ENCODE measurements around the gene LRRC51.

DNA sequence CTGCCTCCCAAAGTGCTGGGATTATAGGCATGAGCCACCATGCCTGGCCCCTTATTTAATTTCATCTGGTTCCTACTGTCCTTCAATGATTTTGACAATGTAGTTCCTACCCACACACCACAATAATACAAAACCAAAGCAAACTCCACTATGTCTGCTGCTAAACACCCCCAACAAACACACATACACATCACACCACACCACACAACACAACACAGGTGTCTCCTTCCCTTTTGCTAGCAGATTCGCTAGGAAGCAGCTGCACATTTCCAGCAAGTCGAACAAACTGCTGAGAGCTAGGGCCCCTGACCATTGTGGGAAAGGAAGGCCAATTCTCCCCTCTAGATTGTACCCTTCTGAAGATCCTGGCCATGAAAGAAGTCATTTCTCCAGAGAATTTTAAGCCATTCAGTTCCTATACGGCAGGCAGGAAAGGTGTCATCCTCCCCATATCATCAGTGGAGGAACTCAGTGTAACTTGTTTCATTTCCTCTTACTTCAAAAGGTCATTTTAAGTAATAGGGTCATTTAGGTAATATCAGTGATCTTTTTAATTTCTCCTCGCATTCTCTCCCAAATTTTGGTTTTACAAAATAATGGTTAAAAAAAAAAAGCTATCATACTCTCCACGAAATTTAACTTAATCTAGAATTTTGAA is 18.8 kb upstream of the LRRC51 start:
- TF ChIP-seq, protein P1, sequence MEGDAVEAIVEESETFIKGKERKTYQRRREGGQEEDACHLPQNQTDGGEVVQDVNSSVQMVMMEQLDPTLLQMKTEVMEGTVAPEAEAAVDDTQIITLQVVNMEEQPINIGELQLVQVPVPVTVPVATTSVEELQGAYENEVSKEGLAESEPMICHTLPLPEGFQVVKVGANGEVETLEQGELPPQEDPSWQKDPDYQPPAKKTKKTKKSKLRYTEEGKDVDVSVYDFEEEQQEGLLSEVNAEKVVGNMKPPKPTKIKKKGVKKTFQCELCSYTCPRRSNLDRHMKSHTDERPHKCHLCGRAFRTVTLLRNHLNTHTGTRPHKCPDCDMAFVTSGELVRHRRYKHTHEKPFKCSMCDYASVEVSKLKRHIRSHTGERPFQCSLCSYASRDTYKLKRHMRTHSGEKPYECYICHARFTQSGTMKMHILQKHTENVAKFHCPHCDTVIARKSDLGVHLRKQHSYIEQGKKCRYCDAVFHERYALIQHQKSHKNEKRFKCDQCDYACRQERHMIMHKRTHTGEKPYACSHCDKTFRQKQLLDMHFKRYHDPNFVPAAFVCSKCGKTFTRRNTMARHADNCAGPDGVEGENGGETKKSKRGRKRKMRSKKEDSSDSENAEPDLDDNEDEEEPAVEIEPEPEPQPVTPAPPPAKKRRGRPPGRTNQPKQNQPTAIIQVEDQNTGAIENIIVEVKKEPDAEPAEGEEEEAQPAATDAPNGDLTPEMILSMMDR (IDR thresholded peaks at IDR 0.05; ENCODE audit: low read depth, low read length): no peak
- TF ChIP-seq POLR2A (IDR thresholded peaks at IDR 0.05; ENCODE audit: extremely low read depth, insufficient read length): no peak
- TF ChIP-seq MAX (IDR thresholded peaks at IDR 0.05; ENCODE audit: low read depth, low read length): no peak
- no peak for TF ChIP-seq MYC (IDR thresholded peaks at IDR 0.05; ENCODE audit: low read depth, low read length)

Data from NB4 (cell line).